GM21619 (cell line): ENCODE results near the gene PYROXD2.
A peak's percentile ranks its signal among the peaks of the same experiment; 100 is the strongest.

Source experiments
- ATAC-seq: cut with Tn5 transposase; IDR thresholded peaks from one replicate; pipeline ENCODE4 v1.9.1; 2021; ENCODE audit not compliant: unreplicated experiment

The PYROXD2 gene

GRCh38 chr10:98340261-98340939 lies 74.6 kb downstream of the PYROXD2 start:
- ATAC-seq: peak; percentile 29

GRCh38 chr10:98339799-98340198 lies 75.2 kb downstream of the PYROXD2 start:
- peak; percentile 89 for ATAC-seq

- no peak for ATAC-seq
Measured at GRCh38 chr10:98338896-98339295, 76.1 kb downstream of the PYROXD2 start.

GRCh38 chr10:98338318-98338717 lies 76.7 kb downstream of the PYROXD2 start:
- ATAC-seq: no peak

GRCh38 chr10:98337484-98337883 lies 77.5 kb downstream of the PYROXD2 start:
- no peak for ATAC-seq
